ENCODE measurements around the gene CD207.
"Not testable (repeated sequence)": the region's sequence is repeated elsewhere in the genome, so short reads cannot be mapped to it uniquely, and the experiment has no call there.

CD207 gene

GRCh38 chr2:70816726-70817125 lies 18.9 kb downstream of the CD207 start:
- no peak overlapping the region for H3K27ac ChIP-seq (ENCODE audit: low read depth in 2 of 2, low read length in 2 of 2)
- no peak overlapping the region for H3K9ac ChIP-seq (ENCODE audit: low read depth in 1 of 2, low read length in 2 of 2)
- H3K4me3 ChIP-seq (ENCODE audit: low read length in 2 of 2): no peak overlapping the region
- H3K9me3 ChIP-seq (ENCODE audit: control insufficient read depth in 2 of 2, low read length in 2 of 2): no peaks in the 10 kb centered on the region
- no peaks in the 10 kb centered on the region for H3K36me3 ChIP-seq (ENCODE audit: control insufficient read depth in 2 of 2, insufficient read depth in 2 of 2, low read length in 2 of 2)
- peaks cover 5 to 7% of the 10 kb centered on the region in 2 donors for H3K27me3 ChIP-seq (ENCODE audit: control insufficient read depth in 2 of 2, insufficient read depth in 2 of 2, low read length in 2 of 2)
- H3K4me1 ChIP-seq (ENCODE audit: control insufficient read depth in 2 of 2, insufficient read depth in 2 of 2, low read length in 2 of 2): no peaks in the 10 kb centered on the region

GRCh38 chr2:70808983-70809958 lies 26.3 kb downstream of the CD207 start:
- peaks cover 0 to 3% of the 10 kb centered on the region in 2 donors for H3K27me3 ChIP-seq (ENCODE audit: control insufficient read depth in 2 of 2, insufficient read depth in 2 of 2, low read length in 2 of 2)
- H3K9me3 ChIP-seq (ENCODE audit: control insufficient read depth in 2 of 2, low read length in 2 of 2): no peaks in the 10 kb centered on the region
- H3K27ac ChIP-seq (ENCODE audit: low read depth in 2 of 2, low read length in 2 of 2): no peak overlapping the region
- H3K36me3 ChIP-seq (ENCODE audit: control insufficient read depth in 2 of 2, insufficient read depth in 2 of 2, low read length in 2 of 2): no peaks in the 10 kb centered on the region
- H3K4me3 ChIP-seq (ENCODE audit: low read length in 2 of 2): no peak overlapping the region
- no peaks in the 10 kb centered on the region for H3K4me1 ChIP-seq (ENCODE audit: control insufficient read depth in 2 of 2, insufficient read depth in 2 of 2, low read length in 2 of 2)
- no peak overlapping the region for H3K9ac ChIP-seq (ENCODE audit: low read depth in 1 of 2, low read length in 2 of 2)

- H3K9me3 ChIP-seq (ENCODE audit: control insufficient read depth in 2 of 2, low read length in 2 of 2): no peaks in the 10 kb centered on the region
- H3K4me3 ChIP-seq (ENCODE audit: low read length in 2 of 2): no peak overlapping the region
- H3K4me1 ChIP-seq (ENCODE audit: control insufficient read depth in 2 of 2, insufficient read depth in 2 of 2, low read length in 2 of 2): no peaks in the 10 kb centered on the region
- no peak overlapping the region for H3K9ac ChIP-seq (ENCODE audit: low read depth in 1 of 2, low read length in 2 of 2)
- no peaks in the 10 kb centered on the region for H3K36me3 ChIP-seq (ENCODE audit: control insufficient read depth in 2 of 2, insufficient read depth in 2 of 2, low read length in 2 of 2)
- no peak overlapping the region for H3K27ac ChIP-seq (ENCODE audit: low read depth in 2 of 2, low read length in 2 of 2)
- H3K27me3 ChIP-seq (ENCODE audit: control insufficient read depth in 2 of 2, insufficient read depth in 2 of 2, low read length in 2 of 2): peaks cover 0 to 3% of the 10 kb centered on the region in 2 donors
These were observed 27.8 kb downstream of the CD207 start for GRCh38 chr2:70807828-70808118.

GRCh38 chr2:70807102-70807827 lies 28.4 kb downstream of the CD207 start:
- Histone ChIP-seq H3K27ac (ENCODE audit: low read depth in 2 of 2, low read length in 2 of 2) (no peak overlapping the region), H3K4me1 (ENCODE audit: control insufficient read depth in 2 of 2, insufficient read depth in 2 of 2, low read length in 2 of 2) (no peaks in the 10 kb centered on the region), H3K9me3 (ENCODE audit: control insufficient read depth in 2 of 2, low read length in 2 of 2) (no peaks in the 10 kb centered on the region), H3K9ac (ENCODE audit: low read depth in 1 of 2, low read length in 2 of 2) (no peak overlapping the region), H3K36me3 (ENCODE audit: control insufficient read depth in 2 of 2, insufficient read depth in 2 of 2, low read length in 2 of 2) (no peaks in the 10 kb centered on the region), H3K4me3 (ENCODE audit: low read length in 2 of 2) (no peak overlapping the region), H3K27me3 (ENCODE audit: control insufficient read depth in 2 of 2, insufficient read depth in 2 of 2, low read length in 2 of 2) (peaks cover 0 to 3% of the 10 kb centered on the region in 2 donors)

- Histone ChIP-seq H3K4me1 (ENCODE audit: control insufficient read depth in 2 of 2, insufficient read depth in 2 of 2, low read length in 2 of 2) (no peaks in the 10 kb centered on the region), H3K27me3 (ENCODE audit: control insufficient read depth in 2 of 2, insufficient read depth in 2 of 2, low read length in 2 of 2) (peaks cover 0 to 3% of the 10 kb centered on the region in 2 donors), H3K4me3 (ENCODE audit: low read length in 2 of 2) (no peak overlapping the region), H3K9me3 (ENCODE audit: control insufficient read depth in 2 of 2, low read length in 2 of 2) (no peaks in the 10 kb centered on the region), H3K9ac (ENCODE audit: low read depth in 1 of 2, low read length in 2 of 2) (no peak overlapping the region), H3K27ac (ENCODE audit: low read depth in 2 of 2, low read length in 2 of 2) (no peak overlapping the region), H3K36me3 (ENCODE audit: control insufficient read depth in 2 of 2, insufficient read depth in 2 of 2, low read length in 2 of 2) (no peaks in the 10 kb centered on the region)
These were observed 29.0 kb downstream of the CD207 start for GRCh38 chr2:70806620-70807019.

- peaks cover 0 to 3% of the 10 kb centered on the region in 2 donors for H3K27me3 ChIP-seq (ENCODE audit: control insufficient read depth in 2 of 2, insufficient read depth in 2 of 2, low read length in 2 of 2)
- no peak overlapping the region for H3K4me3 ChIP-seq (ENCODE audit: low read length in 2 of 2)
- no peak overlapping the region for H3K9ac ChIP-seq (ENCODE audit: low read depth in 1 of 2, low read length in 2 of 2)
- no peaks in the 10 kb centered on the region for H3K9me3 ChIP-seq (ENCODE audit: control insufficient read depth in 2 of 2, low read length in 2 of 2)
- H3K36me3 ChIP-seq (ENCODE audit: control insufficient read depth in 2 of 2, insufficient read depth in 2 of 2, low read length in 2 of 2): no peaks in the 10 kb centered on the region
- H3K27ac ChIP-seq (ENCODE audit: low read depth in 2 of 2, low read length in 2 of 2): no peak overlapping the region
- no peaks in the 10 kb centered on the region for H3K4me1 ChIP-seq (ENCODE audit: control insufficient read depth in 2 of 2, insufficient read depth in 2 of 2, low read length in 2 of 2)
These were observed 29.6 kb downstream of the CD207 start for GRCh38 chr2:70806013-70806412.

- no peak overlapping the region for H3K4me3 ChIP-seq (ENCODE audit: low read length in 2 of 2)
- no peak overlapping the region for H3K9ac ChIP-seq (ENCODE audit: low read depth in 1 of 2, low read length in 2 of 2)
- no peaks in the 10 kb centered on the region for H3K4me1 ChIP-seq (ENCODE audit: control insufficient read depth in 2 of 2, insufficient read depth in 2 of 2, low read length in 2 of 2)
- no peaks in the 10 kb centered on the region for H3K36me3 ChIP-seq (ENCODE audit: control insufficient read depth in 2 of 2, insufficient read depth in 2 of 2, low read length in 2 of 2)
- H3K27ac ChIP-seq (ENCODE audit: low read depth in 2 of 2, low read length in 2 of 2): no peak overlapping the region
- H3K27me3 ChIP-seq (ENCODE audit: control insufficient read depth in 2 of 2, insufficient read depth in 2 of 2, low read length in 2 of 2): peaks cover 0 to 3% of the 10 kb centered on the region in 2 donors
- H3K9me3 ChIP-seq (ENCODE audit: control insufficient read depth in 2 of 2, low read length in 2 of 2): no peaks in the 10 kb centered on the region
These were observed 33.9 kb downstream of the CD207 start for GRCh38 chr2:70801607-70802263.

GRCh38 chr2:70799706-70800105 lies 35.9 kb downstream of the CD207 start:
- H3K36me3 ChIP-seq (ENCODE audit: control insufficient read depth in 2 of 2, insufficient read depth in 2 of 2, low read length in 2 of 2): no peaks in the 10 kb centered on the region
- no peak overlapping the region for H3K27ac ChIP-seq (ENCODE audit: low read depth in 2 of 2, low read length in 2 of 2)
- no peak overlapping the region for H3K4me3 ChIP-seq (ENCODE audit: low read length in 2 of 2)
- H3K9me3 ChIP-seq (ENCODE audit: control insufficient read depth in 2 of 2, low read length in 2 of 2): no peaks in the 10 kb centered on the region
- H3K27me3 ChIP-seq (ENCODE audit: control insufficient read depth in 2 of 2, insufficient read depth in 2 of 2, low read length in 2 of 2): peaks cover 3 to 5% of the 10 kb centered on the region in 2 donors
- H3K4me1 ChIP-seq (ENCODE audit: control insufficient read depth in 2 of 2, insufficient read depth in 2 of 2, low read length in 2 of 2): no peaks in the 10 kb centered on the region
- H3K9ac ChIP-seq (ENCODE audit: low read depth in 1 of 2, low read length in 2 of 2): no peak overlapping the region

- not testable (repeated sequence) for H3K9me3 ChIP-seq (ENCODE audit: control insufficient read depth in 2 of 2, low read length in 2 of 2); H3K27me3 ChIP-seq (ENCODE audit: control insufficient read depth in 2 of 2, insufficient read depth in 2 of 2, low read length in 2 of 2); H3K4me3 ChIP-seq (ENCODE audit: low read length in 2 of 2); H3K36me3 ChIP-seq (ENCODE audit: control insufficient read depth in 2 of 2, insufficient read depth in 2 of 2, low read length in 2 of 2); H3K27ac ChIP-seq (ENCODE audit: low read depth in 2 of 2, low read length in 2 of 2); H3K4me1 ChIP-seq (ENCODE audit: control insufficient read depth in 2 of 2, insufficient read depth in 2 of 2, low read length in 2 of 2); H3K9ac ChIP-seq (ENCODE audit: low read depth in 1 of 2, low read length in 2 of 2)
These were observed 37.6 kb downstream of the CD207 start for GRCh38 chr2:70797996-70798395.

- H3K27me3 ChIP-seq (ENCODE audit: control insufficient read depth in 2 of 2, insufficient read depth in 2 of 2, low read length in 2 of 2): peaks cover 3 to 7% of the 10 kb centered on the region in 2 donors
- no peak overlapping the region for H3K9ac ChIP-seq (ENCODE audit: low read depth in 1 of 2, low read length in 2 of 2)
- no peak overlapping the region for H3K4me3 ChIP-seq (ENCODE audit: low read length in 2 of 2)
- no peaks in the 10 kb centered on the region for H3K4me1 ChIP-seq (ENCODE audit: control insufficient read depth in 2 of 2, insufficient read depth in 2 of 2, low read length in 2 of 2)
- no peak overlapping the region for H3K27ac ChIP-seq (ENCODE audit: low read depth in 2 of 2, low read length in 2 of 2)
- no peaks in the 10 kb centered on the region for H3K36me3 ChIP-seq (ENCODE audit: control insufficient read depth in 2 of 2, insufficient read depth in 2 of 2, low read length in 2 of 2)
- H3K9me3 ChIP-seq (ENCODE audit: control insufficient read depth in 2 of 2, low read length in 2 of 2): no peaks in the 10 kb centered on the region
These were observed 38.1 kb downstream of the CD207 start for GRCh38 chr2:70797506-70797905.

All from mucosa of rectum (tissue), 2 donors.